Frontal cortex (tissue), 4 donors: ENCODE results near the gene BBS12. TPM values are rescaled to one million over a fixed set of nuclear protein-coding genes. Genes with fewer than 3 reads are reported as not detected.
"Not testable (repeated sequence)": the region's sequence is repeated elsewhere in the genome, so short reads cannot be mapped to it uniquely, and the experiment has no call there.

ENCODE experiments used
- DNase-seq, 2 donors: peaks; one replicate each; pipeline ENCODE4 v3.0.0; 2012; ENCODE audit warnings: low spot score in 2 of 2
- FAIRE-seq: peaks from 2 replicates; lab custom pipeline; 2012; peaks lifted over from hg19 to GRCh38; lab: Jason Lieb, UNC
- total RNA-seq: library from RNA; depleted of rRNA; stranded (reverse); fragments of >200 nt; gene quantifications from one replicate; pipeline ENCODE4 v1.2.3, GENCODE V29; 2014
- donor health status: control.
- donor health status: control.
- donor health status: control.

Gene BBS12
- total RNA-seq, 1 donor from 2014 or later = 16.3 TPM

DNA sequence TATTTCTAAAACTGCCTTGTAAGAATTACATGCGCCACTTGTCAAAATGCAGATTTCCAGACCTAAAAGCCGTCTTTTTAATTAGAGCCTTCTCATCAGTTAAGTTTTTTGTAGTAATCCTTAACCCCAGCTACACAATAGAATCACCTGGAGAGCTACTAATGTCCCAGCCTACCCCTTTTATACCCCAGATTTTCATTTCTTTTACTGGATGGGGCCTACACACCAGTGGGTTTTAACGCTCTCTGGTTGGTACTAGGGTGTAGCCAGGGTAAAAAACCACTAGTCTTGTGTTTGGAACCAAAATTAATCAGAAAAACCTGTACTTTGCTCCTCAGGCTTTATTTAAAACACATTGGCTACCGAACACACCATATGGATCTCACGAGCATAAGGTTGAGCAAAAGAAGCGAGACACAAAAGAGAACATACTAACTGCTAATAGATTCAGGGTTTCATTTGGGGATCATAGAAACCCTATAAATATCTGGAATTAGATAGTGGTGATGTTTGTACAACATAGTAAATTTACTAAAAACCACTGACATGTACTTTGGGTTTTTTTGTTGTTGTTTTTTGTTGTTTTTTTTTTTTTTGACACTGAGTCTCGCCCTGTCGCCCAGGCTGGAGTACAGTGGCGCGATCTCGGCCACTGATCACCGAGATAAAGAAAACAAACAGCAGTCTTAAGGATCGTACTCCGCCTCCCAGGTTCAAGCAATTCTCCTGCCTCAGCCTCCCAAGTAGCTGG, 30.6 kb downstream of the BBS12 start:
- DNase-seq (no peak), FAIRE-seq (no peak)

DNA sequence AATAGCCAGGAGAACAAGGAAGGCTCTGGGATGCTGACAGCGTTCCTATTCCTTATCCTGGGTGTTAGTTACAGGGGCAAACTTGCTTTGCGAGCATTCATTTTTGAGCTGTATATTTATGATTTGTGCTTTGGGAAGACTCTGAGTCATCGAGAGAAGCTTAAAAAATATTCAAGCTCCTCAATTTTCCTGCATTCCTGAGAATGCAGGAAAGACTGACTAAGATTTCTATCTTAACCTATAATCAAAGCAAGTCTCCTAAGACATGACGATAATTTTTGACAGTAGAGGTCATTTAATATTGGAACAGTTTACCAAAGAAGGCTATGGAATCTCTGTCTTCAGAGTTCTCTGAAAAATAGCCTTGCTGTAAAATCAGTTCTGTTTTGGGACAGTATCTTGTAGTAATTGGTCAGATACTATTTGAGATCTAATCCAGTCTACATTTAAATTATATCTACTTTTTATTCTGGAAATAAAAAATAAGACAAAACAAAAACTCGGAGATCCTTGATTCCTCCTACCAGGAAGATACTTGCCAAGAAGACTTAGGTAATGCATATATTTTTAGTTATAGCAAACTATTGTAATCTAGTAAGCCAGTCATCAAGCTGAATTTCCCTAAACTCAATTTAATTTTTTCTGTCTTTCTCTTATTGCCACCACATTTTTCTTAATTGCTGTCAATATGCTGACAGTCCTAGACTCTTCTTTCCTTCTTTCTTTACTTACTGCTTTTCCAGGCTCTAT, 31.7 kb downstream of the BBS12 start:
- FAIRE-seq (no peak), DNase-seq (no peak)

- DNase-seq (no peak), FAIRE-seq (no peak)
Measured at GRCh38 chr4:122764821-122765215, 32.3 kb downstream of the BBS12 start.

GRCh38 chr4:122765692-122766352, 33.3 kb downstream of the BBS12 start:
- no peak for DNase-seq
- no peak for FAIRE-seq

DNA sequence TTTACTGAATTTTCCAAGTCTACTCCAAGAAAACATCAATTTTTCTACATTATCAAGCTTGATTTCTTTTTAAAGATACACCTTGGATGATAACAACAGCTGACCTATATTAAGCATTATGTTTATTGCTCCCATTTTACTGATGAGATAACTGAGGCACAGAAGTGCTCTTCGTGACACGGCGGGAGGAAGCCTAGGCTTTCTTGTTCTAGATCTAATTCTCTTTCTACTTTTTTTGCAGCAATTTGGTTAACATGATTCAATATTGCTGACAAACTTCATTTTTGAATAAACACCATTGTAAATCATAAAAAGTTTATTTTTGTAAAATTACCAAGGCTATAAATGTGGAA, 33.8 kb downstream of the BBS12 start:
- DNase-seq (no peak), FAIRE-seq (no peak)

DNA sequence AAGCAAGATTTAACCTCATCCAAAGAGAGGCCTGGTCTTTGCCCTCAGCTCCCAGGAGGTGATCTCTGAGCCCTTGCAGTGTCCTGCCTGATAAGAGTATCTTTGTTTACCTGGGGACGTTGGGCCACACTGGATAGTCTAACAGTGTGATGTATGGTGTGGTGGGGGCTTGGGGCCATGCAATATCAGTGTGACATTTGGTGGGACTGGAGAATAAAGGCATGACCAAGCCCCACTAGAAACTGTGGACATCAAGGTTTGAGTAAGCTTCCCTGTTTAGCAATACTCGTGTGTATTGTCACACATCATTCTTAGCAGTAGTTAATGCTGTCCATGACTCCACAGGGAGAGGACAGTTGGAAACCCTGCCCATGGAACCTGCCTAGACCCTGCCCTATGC, 34.4 kb downstream of the BBS12 start:
- DNase-seq (no peak), FAIRE-seq (no peak)

DNA sequence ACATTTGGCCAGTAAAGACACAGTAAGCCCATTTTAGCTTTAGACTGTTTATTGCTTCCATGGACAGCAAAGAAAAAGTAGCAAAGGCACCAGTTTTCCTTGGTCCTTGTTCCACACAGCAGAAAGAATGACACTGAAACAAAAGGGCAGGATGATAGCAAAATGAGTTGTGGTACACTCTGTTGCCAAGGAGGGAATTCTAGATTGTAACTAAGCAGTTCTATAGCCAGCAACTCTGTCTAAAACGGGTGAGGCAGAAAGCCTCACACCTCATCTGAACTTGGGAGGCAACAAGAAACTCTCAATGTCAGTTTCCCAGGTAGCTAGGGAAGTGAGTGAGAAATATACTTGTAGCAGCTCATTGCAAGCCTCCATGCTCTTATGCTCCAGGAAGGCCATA, 39.2 kb downstream of the BBS12 start:
- no peak for DNase-seq
- FAIRE-seq = no peak

DNA sequence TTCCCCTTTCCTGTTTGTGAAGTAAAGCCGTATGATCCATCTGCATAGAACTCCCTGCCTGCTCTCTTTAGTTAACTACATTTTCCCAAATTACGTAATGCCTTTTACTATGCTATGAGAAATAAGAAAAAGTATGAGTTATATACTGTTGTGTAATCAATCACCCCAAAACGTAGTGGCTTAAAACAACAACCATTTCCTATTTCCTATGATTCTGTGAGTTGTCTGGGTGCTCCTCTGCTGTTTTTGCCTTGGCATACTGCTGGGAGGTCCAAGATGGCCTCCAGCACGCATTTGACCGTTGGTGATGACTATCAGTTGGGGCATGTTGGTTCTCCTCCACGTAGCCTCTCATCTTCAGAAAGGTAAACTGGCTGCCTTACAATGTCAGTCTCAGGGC, 39.8 kb downstream of the BBS12 start:
- FAIRE-seq = no peak
- DNase-seq = no peak

DNA sequence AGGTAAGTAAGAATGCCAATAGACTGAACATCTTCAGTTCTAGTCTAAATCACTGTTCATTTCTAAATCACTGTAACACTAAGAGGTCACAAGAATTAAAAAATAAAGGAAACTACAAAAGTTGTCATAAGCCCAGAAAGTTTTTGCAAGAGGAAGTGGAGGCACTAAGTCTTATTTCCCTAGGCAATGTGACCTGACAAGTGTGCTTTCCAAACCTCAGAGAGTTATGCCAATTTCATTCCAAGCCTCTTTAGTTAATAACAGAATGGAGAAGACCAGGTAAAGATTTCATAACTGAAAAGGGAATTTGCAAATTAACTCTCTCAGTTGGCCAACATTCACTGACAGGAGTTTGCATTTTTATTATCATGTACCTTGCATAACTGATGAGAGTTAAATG, 40.5 kb downstream of the BBS12 start:
- DNase-seq = no peak
- FAIRE-seq = no peak

GRCh38 chr4:122775039-122775438, 42.5 kb downstream of the BBS12 start:
- FAIRE-seq (no peak), DNase-seq (no peak)

GRCh38 chr4:122775987-122776836, 43.7 kb downstream of the BBS12 start:
- DNase-seq (no peak), FAIRE-seq (no peak)

DNA sequence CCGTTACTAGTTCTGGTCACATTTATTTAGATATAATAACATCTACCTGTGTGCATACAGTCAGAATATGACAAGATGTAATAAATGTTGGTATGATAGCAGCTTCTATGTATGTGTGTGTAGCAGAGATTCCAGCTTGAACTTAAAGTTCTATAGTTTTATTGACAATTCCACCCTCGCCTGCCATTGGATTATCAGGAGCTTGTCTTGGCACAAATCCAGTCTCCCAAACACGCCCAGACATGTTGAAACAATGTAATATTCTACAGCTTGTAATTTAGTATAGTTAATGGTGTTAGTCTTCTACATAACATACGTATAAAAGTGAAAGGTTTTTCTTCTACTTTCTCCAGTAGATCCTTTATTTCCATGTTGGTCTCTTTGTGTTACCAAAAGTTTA, 44.4 kb downstream of the BBS12 start:
- FAIRE-seq (no peak), DNase-seq (no peak)

GRCh38 chr4:122777846-122778673, 45.6 kb downstream of the BBS12 start:
- DNase-seq (no peak), FAIRE-seq (no peak)

DNA sequence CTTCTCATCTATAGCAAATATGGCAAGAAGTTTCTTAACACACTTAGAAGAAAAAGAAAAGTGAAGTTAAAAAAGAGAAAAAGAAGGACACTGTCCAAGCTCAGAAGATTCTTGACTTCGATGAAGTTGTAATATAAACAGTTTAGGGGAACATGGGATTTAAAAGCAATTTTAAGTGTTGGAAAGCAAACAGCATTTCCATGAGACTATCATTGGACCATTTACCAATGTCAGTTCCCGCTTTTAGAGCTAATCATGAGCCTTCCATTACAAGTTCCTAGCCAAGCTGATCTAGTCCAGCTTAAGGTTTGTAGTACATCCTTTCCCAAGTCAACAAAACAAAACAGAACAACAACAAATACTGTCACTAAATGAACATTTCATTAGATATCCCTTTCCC, 49.0 kb downstream of the BBS12 start:
- no peak for DNase-seq
- no peak for FAIRE-seq

DNA sequence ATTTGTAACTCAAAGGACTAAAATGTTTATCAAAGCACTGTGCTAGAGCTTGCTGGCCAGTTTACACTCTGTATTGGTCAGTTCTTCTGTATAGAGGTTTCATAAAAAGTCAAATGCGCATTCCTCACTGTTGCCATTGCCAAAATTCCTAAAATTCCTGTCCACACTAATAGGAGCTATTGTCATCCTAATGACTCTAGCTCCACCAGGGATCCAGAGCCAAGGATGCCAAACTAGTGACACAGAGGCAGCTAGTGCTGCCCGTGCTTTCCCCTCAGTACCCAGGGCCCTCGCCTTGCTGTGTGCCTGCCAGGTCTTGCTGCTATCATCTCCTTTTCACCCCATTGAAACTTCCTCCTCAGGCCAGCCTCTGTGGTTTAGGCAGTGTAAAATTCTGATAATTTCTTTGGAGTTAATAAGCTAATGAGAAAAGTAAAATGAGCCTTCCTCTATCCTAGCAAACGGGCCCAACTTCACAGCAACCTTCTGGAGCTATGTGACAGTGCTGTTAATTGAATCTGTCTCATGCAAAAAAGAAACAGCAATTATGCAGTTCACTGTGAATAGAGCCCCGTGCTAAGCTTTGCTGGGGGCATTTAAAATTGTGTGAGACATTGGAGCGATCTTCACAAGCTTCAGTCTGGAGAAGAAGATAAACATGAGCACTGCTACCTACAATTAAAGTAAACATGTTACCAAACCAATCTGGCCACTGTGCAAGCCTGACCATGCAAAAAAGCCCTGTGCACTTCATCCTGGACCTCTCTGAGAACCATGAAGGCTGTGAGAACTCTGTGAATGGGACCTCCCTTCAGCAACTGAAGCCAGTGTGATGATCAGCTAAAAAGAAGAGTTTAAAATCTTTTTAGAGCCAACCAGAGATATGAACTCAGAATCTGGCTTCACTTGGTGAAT, 51.1 kb downstream of the BBS12 start:
- DNase-seq (no peak), FAIRE-seq (no peak)

GRCh38 chr4:122784261-122784660, 51.8 kb downstream of the BBS12 start:
- FAIRE-seq = no peak
- no peak for DNase-seq

DNA sequence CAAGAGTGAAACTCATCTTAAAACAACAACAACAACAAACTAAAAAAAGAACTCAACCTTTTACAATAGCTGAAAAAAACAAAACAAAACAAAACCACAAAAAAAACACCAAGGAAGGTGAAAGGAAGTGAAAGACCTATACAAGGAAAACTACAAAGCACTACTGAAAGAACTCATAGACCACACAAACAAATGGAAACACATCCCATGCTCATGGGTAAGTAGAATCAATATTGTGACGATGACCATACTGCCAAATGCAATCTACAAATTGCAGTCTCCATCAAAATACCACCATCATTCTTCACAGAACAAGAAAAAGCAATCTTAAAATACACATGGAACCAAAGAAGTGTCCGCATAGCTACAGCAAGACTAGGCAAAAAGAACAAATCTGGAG, 52.6 kb downstream of the BBS12 start:
- no peak for DNase-seq
- FAIRE-seq = no peak

- FAIRE-seq, DNase-seq: not testable (repeated sequence)
Measured at GRCh38 chr4:122786296-122786695, 53.8 kb downstream of the BBS12 start.
